Colon (tissue), 2 donors: ENCODE data around the gene NKD1.

Experiments used
- FAIRE-seq: peaks from 2 replicates; lab custom pipeline; 2012; peaks lifted over from hg19 to GRCh38; lab: Jason Lieb, UNC
- donor health status: control.
- donor health status: control.

The NKD1 gene

GRCh38 chr16:50696126-50696525 is 147.9 kb downstream of the NKD1 start:
- no peak for FAIRE-seq

GRCh38 chr16:50696575-50697420 is 148.6 kb downstream of the NKD1 start:
- FAIRE-seq = no peak

- FAIRE-seq = no peak
Observed at GRCh38 chr16:50697421-50697715, 149.2 kb downstream of the NKD1 start.

GRCh38 chr16:50697881-50698767 is 149.9 kb downstream of the NKD1 start:
- FAIRE-seq = no peak
